A549 treated with DMSO at 1 μM for 4 hours (cell line): ENCODE data around the gene NR2C1. TPM values are rescaled to one million over a fixed set of nuclear protein-coding genes. Genes with fewer than 3 reads are reported as not detected.

Source experiments
- total RNA-seq: library from RNA; stranded (reverse); fragments of 200-300 nt; extraction: Qiagen RNA extraction; gene quantifications from 5 replicates; pipeline ENCODE4 v1.2.3, GENCODE V29; 2022; ENCODE audit warnings: low read depth

NR2C1 gene
- total RNA-seq: 25.3 to 28.8 TPM (median 26.6 TPM) in 5 replicates

GRCh38 chr12:95072900-95073697, at the start of gene NR2C1:
NR2C1 (minus strand) TSS chr12:95073618; CDS start chr12:95067384, 6,234 bp downstream.

GRCh38 chr12:95003213-95003920, 70.1 kb downstream of the NR2C1 start, which contains the start of gene NDUFA12:
NDUFA12 (minus strand) TSS chr12:95003697; CDS start chr12:95003680, 17 bp downstream.

Other genes starting within 250 kb of the NR2C1 start
- gene NDUFA12, start 69.9 kb downstream of the NR2C1 start, total RNA-seq: 127 to 178 TPM (median 132 TPM) in 5 replicates
- gene FGD6, start 143.8 kb upstream of the NR2C1 start, total RNA-seq: 15.6 to 22.8 TPM (median 17.6 TPM) in 5 replicates
- gene VEZT, start 144.2 kb upstream of the NR2C1 start, total RNA-seq: 60.3 to 76.0 TPM (median 73.5 TPM) in 5 replicates